Measurements from ENCODE around the gene KCNJ10. TPM values are rescaled to one million over a fixed set of nuclear protein-coding genes. Genes with fewer than 3 reads are reported as not detected.
A peak's percentile ranks its signal among the peaks of the same experiment; 100 is the strongest.
"Not testable (repeated sequence)": the region's sequence is repeated elsewhere in the genome, so short reads cannot be mapped to it uniquely, and the experiment has no call there.

Gene KCNJ10
- total RNA-seq, 1 donor from 2014 or later, result not detected

GRCh38 chr1:160052936-160053335, 17.0 kb downstream of the KCNJ10 start:
- no peak for DNase-seq (ENCODE audit: low spot score in 2 of 2)
- no peak for TF ChIP-seq CTCF (IDR thresholded peaks at IDR 0.05)
- intact Hi-C loops (cut with DNase I), result no loop called here
- no peaks in the 10 kb centered on the region for H3K27me3 ChIP-seq
- H3K27ac ChIP-seq, result no peak overlapping the region
- H3K4me3 ChIP-seq, result no peak overlapping the region
- H3K9me3 ChIP-seq, result no peaks in the 10 kb centered on the region
- no peaks in the 10 kb centered on the region for H3K4me1 ChIP-seq
- no peaks in the 10 kb centered on the region for H3K36me3 ChIP-seq

GRCh38 chr1:160050619-160051018, 19.3 kb downstream of the KCNJ10 start:
- intact Hi-C loops (cut with DNase I), result no loop called here
- Histone ChIP-seq H3K36me3 (no peaks in the 10 kb centered on the region), H3K27ac (no peak overlapping the region), H3K4me1 (peaks cover 0 to 7% of the 10 kb centered on the region in 2 donors), H3K9me3 (no peaks in the 10 kb centered on the region), H3K4me3 (no peak overlapping the region), H3K27me3 (no peaks in the 10 kb centered on the region)
- DNase-seq (ENCODE audit: low spot score in 2 of 2), result no peak
- TF ChIP-seq CTCF (IDR thresholded peaks at IDR 0.05), result no peak

- DNase-seq (ENCODE audit: low spot score in 2 of 2); intact Hi-C loops (cut with DNase I); H3K27me3 ChIP-seq; H3K27ac ChIP-seq; H3K9me3 ChIP-seq; H3K4me3 ChIP-seq; H3K4me1 ChIP-seq; H3K36me3 ChIP-seq: not testable (repeated sequence)
Measured at GRCh38 chr1:160050182-160050581, 19.8 kb downstream of the KCNJ10 start.

GRCh38 chr1:160049101-160049500, 20.9 kb downstream of the KCNJ10 start:
- Histone ChIP-seq H3K27ac (no peak overlapping the region), H3K27me3 (no peaks in the 10 kb centered on the region), H3K4me3 (no peak overlapping the region), H3K4me1 (peaks cover 0 to 7% of the 10 kb centered on the region in 2 donors), H3K9me3 (no peaks in the 10 kb centered on the region), H3K36me3 (no peaks in the 10 kb centered on the region)
- intact Hi-C loops (cut with DNase I), result loop anchor here (5.0 kb wide), 1 partner anchor 33 kb away; the partner anchor contains the start of gene KCNJ9
- TF ChIP-seq CTCF (IDR thresholded peaks at IDR 0.05), result no peak
- no peak for DNase-seq (ENCODE audit: low spot score in 2 of 2)

- H3K4me1 ChIP-seq, result peaks cover 0 to 7% of the 10 kb centered on the region in 2 donors
- DNase-seq (ENCODE audit: low spot score in 2 of 2), result no peak
- no peaks in the 10 kb centered on the region for H3K27me3 ChIP-seq
- H3K27ac ChIP-seq, result no peak overlapping the region
- H3K36me3 ChIP-seq, result no peaks in the 10 kb centered on the region
- H3K9me3 ChIP-seq, result no peaks in the 10 kb centered on the region
- intact Hi-C loops (cut with DNase I), result loop anchor here (5.0 kb wide), 1 partner anchor 34 kb away; the partner anchor contains the start of gene KCNJ9
- H3K4me3 ChIP-seq, result no peak overlapping the region
- no peak for TF ChIP-seq CTCF (IDR thresholded peaks at IDR 0.05)
Measured at GRCh38 chr1:160048335-160048734, 21.6 kb downstream of the KCNJ10 start.

GRCh38 chr1:160047111-160047991, 22.6 kb downstream of the KCNJ10 start:
- no peaks in the 10 kb centered on the region for H3K9me3 ChIP-seq
- H3K4me1 ChIP-seq, result peaks cover 0 to 7% of the 10 kb centered on the region in 2 donors
- peak overlapping the region; percentile 13 to 46 for H3K4me3 ChIP-seq
- no peak overlapping the region for H3K27ac ChIP-seq
- intact Hi-C loops (cut with DNase I), result loop anchor here (5.0 kb wide), 1 partner anchor 35 kb away; the partner anchor contains the start of gene KCNJ9
- no peak for DNase-seq (ENCODE audit: low spot score in 2 of 2)
- no peaks in the 10 kb centered on the region for H3K36me3 ChIP-seq
- H3K27me3 ChIP-seq, result no peaks in the 10 kb centered on the region
- TF ChIP-seq CTCF (IDR thresholded peaks at IDR 0.05), result no peak

Measured in ascending aorta (tissue), 2 donors.